Prostate gland (tissue), 2 donors: ENCODE results near the gene CDH16. TPM values are rescaled to one million over a fixed set of nuclear protein-coding genes. Genes with fewer than 3 reads are reported as not detected.

Source experiments
- DNase-seq: peaks from one replicate; pipeline ENCODE4 v3.0.0-alpha.2; 2019; ENCODE audit warnings: low spot score
- H3K27ac ChIP-seq, 2 donors: fragments of 200-600 bp; sonication (generic); 2 replicates each; pipeline ENCODE4 v1.5.1; 2017 to 2019
- H3K27me3 ChIP-seq: fragments of 200-600 bp; sonication (generic); replicated peaks from 2 replicates; pipeline ENCODE4 v1.5.1; 2019; ENCODE audit not compliant: insufficient read depth
- H3K36me3 ChIP-seq, 2 donors: fragments of 200-600 bp; sonication (generic); 1 replicate in 1 of 2; 2 replicates in 1 of 2; pipeline versions ENCODE4 v1.5.1 to v1.8.1; 2017 to 2019
- H3K4me1 ChIP-seq: fragments of 200-600 bp; sonication (generic); replicated peaks from 2 replicates; pipeline ENCODE4 v1.5.1; 2019
- H3K4me3 ChIP-seq, 2 donors: fragments of 200-600 bp; sonication (generic); 2 replicates each; pipeline ENCODE4 v1.5.1; 2017 to 2019
- H3K9me3 ChIP-seq: fragments of 200-600 bp; sonication (generic); 2 replicates; pipeline ENCODE4 v1.5.1; 2017
- POLR2A ChIP-seq: fragments of 450-650 bp; IDR thresholded peaks from one replicate; pipeline ENCODE4 v1.6.1; 2016; ENCODE audit warnings: antibody characterized with exemption, mild to moderate bottlenecking
- POLR2AphosphoS5 ChIP-seq: sonication (generic); formaldehyde crosslinking; IDR thresholded peaks from one replicate; pipeline ENCODE4 v1.6.1; 2017; ENCODE audit warnings: antibody characterized with exemption
- WGBS: methylation state at CpG from one replicate; pipeline ENCODE4 v1.1.5; 2018; 5-methylcytosine and 5-hydroxymethylcytosine counted together
- intact Hi-C: fragments of 100-400 bp; cut with DNase I; formaldehyde crosslinking; loops from one replicate; pipeline ENCODE4 v1.14.2; 2022
- total RNA-seq, 2 donors: library from RNA; depleted of rRNA; stranded (reverse); fragments of >200 nt; gene quantifications; one replicate each; pipeline ENCODE4 v1.1.0, GENCODE V29; 2016
- TF ChIP-seq, protein P1 (sequence below), 4 experiments: fragments of 200-600 bp in 2 of 4; fragments of 450-650 bp in 2 of 4; sonication (generic) in 2 of 4; IDR thresholded peaks; 1 replicate in 3 of 4; 2 replicates in 1 of 4; pipeline ENCODE4 v1.5.1; 2016 to 2019; ENCODE audit warnings: antibody characterized with exemption in 4 of 4, mild to moderate bottlenecking in 2 of 4, moderate library complexity in 2 of 4

The CDH16 gene
- total RNA-seq, 2 donors from 2014 or later: not detected

GRCh38 chr16:66943426-66944053, 24.9 kb upstream of the CDH16 start:
- H3K36me3 ChIP-seq: peaks cover 4 to 21% of the 10 kb centered on the region in 2 donors

GRCh38 chr16:66942981-66943380, 24.3 kb upstream of the CDH16 start:
- TF ChIP-seq, protein P1, sequence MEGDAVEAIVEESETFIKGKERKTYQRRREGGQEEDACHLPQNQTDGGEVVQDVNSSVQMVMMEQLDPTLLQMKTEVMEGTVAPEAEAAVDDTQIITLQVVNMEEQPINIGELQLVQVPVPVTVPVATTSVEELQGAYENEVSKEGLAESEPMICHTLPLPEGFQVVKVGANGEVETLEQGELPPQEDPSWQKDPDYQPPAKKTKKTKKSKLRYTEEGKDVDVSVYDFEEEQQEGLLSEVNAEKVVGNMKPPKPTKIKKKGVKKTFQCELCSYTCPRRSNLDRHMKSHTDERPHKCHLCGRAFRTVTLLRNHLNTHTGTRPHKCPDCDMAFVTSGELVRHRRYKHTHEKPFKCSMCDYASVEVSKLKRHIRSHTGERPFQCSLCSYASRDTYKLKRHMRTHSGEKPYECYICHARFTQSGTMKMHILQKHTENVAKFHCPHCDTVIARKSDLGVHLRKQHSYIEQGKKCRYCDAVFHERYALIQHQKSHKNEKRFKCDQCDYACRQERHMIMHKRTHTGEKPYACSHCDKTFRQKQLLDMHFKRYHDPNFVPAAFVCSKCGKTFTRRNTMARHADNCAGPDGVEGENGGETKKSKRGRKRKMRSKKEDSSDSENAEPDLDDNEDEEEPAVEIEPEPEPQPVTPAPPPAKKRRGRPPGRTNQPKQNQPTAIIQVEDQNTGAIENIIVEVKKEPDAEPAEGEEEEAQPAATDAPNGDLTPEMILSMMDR (IDR thresholded peaks at IDR 0.05): no peak
- no peak for TF ChIP-seq POLR2AphosphoS5
- TF ChIP-seq POLR2A: no peak
- H3K36me3 ChIP-seq: peaks cover 4 to 21% of the 10 kb centered on the region in 2 donors
- no peaks in the 10 kb centered on the region for H3K27me3 ChIP-seq
- 91% methylated on average over 5 of the region's 5 CpGs for WGBS
- intact Hi-C loops: no loop called here
- no peak for DNase-seq
- no peaks in the 10 kb centered on the region for H3K9me3 ChIP-seq
- H3K4me1 ChIP-seq: no peaks in the 10 kb centered on the region
- no peak overlapping the region for H3K4me3 ChIP-seq
- H3K27ac ChIP-seq: no peak overlapping the region

More at GRCh38 chr16:66943426-66944053, 24.9 kb upstream of the CDH16 start:
- no peak overlapping the region for H3K27ac ChIP-seq
- 83% methylated on average over 12 of the region's 15 CpGs for WGBS
- no peak overlapping the region for H3K4me3 ChIP-seq
- DNase-seq: no peak
- intact Hi-C loops: no loop called here
- H3K9me3 ChIP-seq: no peaks in the 10 kb centered on the region
- no peaks in the 10 kb centered on the region for H3K27me3 ChIP-seq
- H3K4me1 ChIP-seq: no peaks in the 10 kb centered on the region
- TF ChIP-seq POLR2AphosphoS5: no peak
- TF ChIP-seq, protein P1 (IDR thresholded peaks at IDR 0.05): no peak
- TF ChIP-seq POLR2A: no peak

DNA sequence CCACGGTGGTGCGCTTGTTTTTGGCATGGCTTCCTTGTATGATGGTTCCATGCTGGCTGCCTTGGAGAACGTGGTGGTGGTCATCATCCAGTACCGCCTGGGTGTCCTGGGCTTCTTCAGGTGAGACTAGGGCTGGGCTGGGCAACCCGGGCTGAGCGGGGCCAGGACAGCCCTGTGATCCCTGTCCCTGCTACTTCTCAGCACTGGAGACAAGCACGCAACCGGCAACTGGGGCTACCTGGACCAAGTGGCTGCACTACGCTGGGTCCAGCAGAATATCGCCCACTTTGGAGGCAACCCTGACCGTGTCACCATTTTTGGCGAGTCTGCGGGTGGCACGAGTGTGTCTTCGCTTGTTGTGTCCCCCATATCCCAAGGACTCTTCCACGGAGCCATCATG, 21.6 kb upstream of the CDH16 start:
- Histone ChIP-seq H3K36me3 (peaks cover 4 to 21% of the 10 kb centered on the region in 2 donors), H3K27me3 (no peaks in the 10 kb centered on the region), H3K4me3 (no peak overlapping the region), H3K4me1 (peaks cover 9% of the 10 kb centered on the region), H3K9me3 (no peaks in the 10 kb centered on the region), H3K27ac (no peak overlapping the region)
- DNase-seq: no peak
- 94% methylated on average over 16 of the region's 16 CpGs for WGBS
- intact Hi-C loops: no loop called here
- TF ChIP-seq POLR2A: no peak

GRCh38 chr16:66939366-66939765, 20.7 kb upstream of the CDH16 start:
- no peak for DNase-seq
- peaks cover 4 to 21% of the 10 kb centered on the region in 2 donors for H3K36me3 ChIP-seq
- TF ChIP-seq, protein P1 (IDR thresholded peaks at IDR 0.05): no peak
- no peak for TF ChIP-seq POLR2A
- TF ChIP-seq POLR2AphosphoS5: no peak
- H3K4me3 ChIP-seq: no peak overlapping the region
- H3K27ac ChIP-seq: no peak overlapping the region
- intact Hi-C loops: no loop called here
- no peaks in the 10 kb centered on the region for H3K9me3 ChIP-seq
- H3K4me1 ChIP-seq: peaks cover 9% of the 10 kb centered on the region
- no peaks in the 10 kb centered on the region for H3K27me3 ChIP-seq

- Histone ChIP-seq H3K27me3 (no peaks in the 10 kb centered on the region), H3K4me1 (peaks cover 17% of the 10 kb centered on the region), H3K27ac (no peak overlapping the region), H3K36me3 (peaks cover 4 to 21% of the 10 kb centered on the region in 2 donors), H3K4me3 (no peak overlapping the region), H3K9me3 (no peaks in the 10 kb centered on the region)
- 89% methylated on average over 9 of the region's 10 CpGs for WGBS
- no peak for DNase-seq
- intact Hi-C loops: no loop called here
- TF ChIP-seq, protein P1 (IDR thresholded peaks at IDR 0.05): no peak
- TF ChIP-seq POLR2A (no peak), POLR2AphosphoS5 (no peak)
These were observed 19.1 kb upstream of the CDH16 start for GRCh38 chr16:66937725-66938337.
